ENCODE data around the gene ARF4.
A peak's percentile ranks its signal among the peaks of the same experiment; 100 is the strongest.
"Not testable (repeated sequence)": the region's sequence is repeated elsewhere in the genome, so short reads cannot be mapped to it uniquely, and the experiment has no call there.

ARF4 gene

GRCh38 chr3:57597127-57597923 lies at the start of gene ARF4:
Gene ARF4, minus strand, starts transcription at chr3:57597344. Its CDS starts 204 bp downstream, at chr3:57597140.
- FAIRE-seq = peak; percentile 93

GRCh38 chr3:57646723-57647122 lies 49.6 kb upstream of the ARF4 start:
- no peak for FAIRE-seq

GRCh38 chr3:57644740-57645139 lies 47.6 kb upstream of the ARF4 start:
- no peak for FAIRE-seq

- no peak for FAIRE-seq
Measured at GRCh38 chr3:57637391-57637790, 40.2 kb upstream of the ARF4 start.

GRCh38 chr3:57634259-57634658 lies 37.1 kb upstream of the ARF4 start:
- peak; percentile 62 for FAIRE-seq

- FAIRE-seq = peak; percentile 49
Measured at GRCh38 chr3:57627976-57628375, 30.8 kb upstream of the ARF4 start.

- no peak for FAIRE-seq
Measured at GRCh38 chr3:57624801-57625200, 27.7 kb upstream of the ARF4 start.

GRCh38 chr3:57622362-57622761 lies 25.2 kb upstream of the ARF4 start:
- no peak for FAIRE-seq

GRCh38 chr3:57617739-57618138 lies 20.6 kb upstream of the ARF4 start:
- no peak for FAIRE-seq

- no peak for FAIRE-seq
Measured at GRCh38 chr3:57616233-57616632, 19.1 kb upstream of the ARF4 start.

- not testable (repeated sequence) for FAIRE-seq
Measured at GRCh38 chr3:57611870-57612269, 14.7 kb upstream of the ARF4 start.

GRCh38 chr3:57605683-57606082 lies 8.5 kb upstream of the ARF4 start:
- FAIRE-seq = no peak

- FAIRE-seq = no peak
Measured at GRCh38 chr3:57604971-57605370, 7.8 kb upstream of the ARF4 start.

GRCh38 chr3:57600195-57600594 lies 3.1 kb upstream of the ARF4 start:
- FAIRE-seq = no peak

- FAIRE-seq = no peak
Measured at GRCh38 chr3:57598765-57599360, 1.7 kb upstream of the ARF4 start.

GRCh38 chr3:57596495-57597126 lies 533 bp downstream of the ARF4 start:
- FAIRE-seq = no peak

- no peak for FAIRE-seq
Measured at GRCh38 chr3:57594576-57594975, 2.6 kb downstream of the ARF4 start.

- FAIRE-seq = no peak
Measured at GRCh38 chr3:57594144-57594543, 3.0 kb downstream of the ARF4 start.

GRCh38 chr3:57592306-57592705 lies 4.8 kb downstream of the ARF4 start:
- FAIRE-seq = no peak

GRCh38 chr3:57587905-57588304 lies 9.2 kb downstream of the ARF4 start:
- FAIRE-seq = no peak

GRCh38 chr3:57586778-57587177 lies 10.4 kb downstream of the ARF4 start:
- no peak for FAIRE-seq

- no peak for FAIRE-seq
Measured at GRCh38 chr3:57583544-57583943, 13.6 kb downstream of the ARF4 start.

GRCh38 chr3:57582474-57583168 lies 14.5 kb downstream of the ARF4 start:
- FAIRE-seq = no peak

- FAIRE-seq = no peak
Measured at GRCh38 chr3:57577801-57578200, 19.3 kb downstream of the ARF4 start.

Measured in islet of Langerhans (tissue), 1 donor.